GM23338 (cell line): Measurements from ENCODE around the gene MPP4. TPM values are rescaled to one million over a fixed set of nuclear protein-coding genes. Genes with fewer than 3 reads are reported as not detected.

Source experiments
- ATAC-seq: fragments of 200-7000 bp; cut with Tn5 transposase; 3 replicates; pipeline ENCODE4 v1.9.1; 2020
- DNase-seq: peaks from one replicate; pipeline ENCODE4 v3.0.0-alpha.2; 2015; ENCODE audit warnings: low spot score
- H2AFZ ChIP-seq: fragments of 200-600 bp; sonication (generic); 2 replicates; pipeline ENCODE4 v1.8.0; 2016; ENCODE audit warnings: antibody characterized with exemption, mild to moderate bottlenecking, moderate library complexity
- H3F3A ChIP-seq: fragments of 200-600 bp; sonication (generic); replicated peaks from 2 replicates; pipeline ENCODE4 v1.8.0; 2017; ENCODE audit warnings: antibody characterized with exemption, mixed run types, low read depth
- H3K27ac ChIP-seq: fragments of 200-600 bp; sonication (generic); 2 replicates; pipeline ENCODE4 v1.6.1; 2016; ENCODE audit warnings: low read depth
- H3K27me3 ChIP-seq: fragments of 200-600 bp; sonication (generic); 2 replicates; pipeline ENCODE4 v1.8.0; 2016; ENCODE audit warnings: mild to moderate bottlenecking, mixed run types, moderate library complexity; ENCODE audit not compliant: insufficient read depth
- H3K36me3 ChIP-seq: fragments of 200-600 bp; sonication (generic); 2 replicates; pipeline ENCODE4 v1.8.0; 2016; ENCODE audit warnings: mild to moderate bottlenecking; ENCODE audit not compliant: insufficient read depth
- H3K4me1 ChIP-seq: fragments of 200-600 bp; sonication (generic); 2 replicates; pipeline ENCODE4 v1.8.0; 2016; ENCODE audit warnings: mild to moderate bottlenecking, moderate library complexity; ENCODE audit not compliant: insufficient read depth
- H3K4me2 ChIP-seq: fragments of 200-600 bp; sonication (generic); 2 replicates; pipeline ENCODE4 v1.7.1; 2017; ENCODE audit warnings: mixed run types
- H3K4me3 ChIP-seq: fragments of 200-600 bp; sonication (generic); 2 replicates; pipeline ENCODE4 v1.6.1; 2016; ENCODE audit warnings: mixed run types
- H3K79me2 ChIP-seq: fragments of 200-600 bp; sonication (generic); replicated peaks from 2 replicates; pipeline ENCODE4 v1.8.0; 2017; ENCODE audit warnings: mild to moderate bottlenecking; ENCODE audit not compliant: insufficient read depth
- H3K9me2 ChIP-seq: fragments of 200-600 bp; sonication (generic); 2 replicates; pipeline ENCODE4 v1.8.0; 2017; ENCODE audit not compliant: insufficient read depth
- H4K20me1 ChIP-seq: fragments of 200-600 bp; sonication (generic); replicated peaks from 2 replicates; pipeline ENCODE4 v1.8.0; 2017; ENCODE audit warnings: mild to moderate bottlenecking; ENCODE audit not compliant: insufficient read depth
- H3K27ac Mint-ChIP-seq: 2 replicates; pipeline ENCODE4 v1.8.0; 2020; ENCODE audit warnings: inconsistent platforms, mild to moderate bottlenecking, moderate library complexity, mixed read lengths
- H3K27me3 Mint-ChIP-seq: 3 replicates; pipeline ENCODE4 v1.8.0; 2022; ENCODE audit warnings: low read depth, mild to moderate bottlenecking, moderate library complexity, mixed read lengths, inconsistent platforms; ENCODE audit not compliant: insufficient read depth, poor library complexity
- H3K36me3 Mint-ChIP-seq: 3 replicates; pipeline ENCODE4 v1.8.0; 2021; ENCODE audit warnings: low read depth, mild to moderate bottlenecking, inconsistent platforms, moderate library complexity, mixed read lengths
- H3K4me1 Mint-ChIP-seq: 3 replicates; pipeline ENCODE4 v1.8.0; 2020; ENCODE audit warnings: mild to moderate bottlenecking, inconsistent platforms, mixed read lengths
- H3K4me3 Mint-ChIP-seq: 3 replicates; pipeline ENCODE4 v1.8.0; 2021; ENCODE audit warnings: moderate library complexity, mild to moderate bottlenecking, inconsistent platforms, mixed read lengths
- H3K9me3 Mint-ChIP-seq: 3 replicates; pipeline ENCODE4 v1.8.0; 2020; ENCODE audit warnings: moderate library complexity, mild to moderate bottlenecking, inconsistent platforms, mixed read lengths
- EZH2 ChIP-seq: fragments of 200-600 bp; sonication (generic); IDR thresholded peaks from one replicate; pipeline ENCODE4 v1.8.0; 2017; ENCODE audit warnings: antibody characterized with exemption, mild to moderate bottlenecking, low read depth; ENCODE audit not compliant: unreplicated experiment
- EZH2phosphoT487 ChIP-seq: fragments of 200-600 bp; sonication (generic); IDR thresholded peaks from one replicate; pipeline ENCODE4 v1.8.1; 2018; ENCODE audit warnings: antibody characterized with exemption; ENCODE audit not compliant: unreplicated experiment
- JUNB ChIP-seq: IDR thresholded peaks from one replicate; pipeline ENCODE4 v1.6.1; 2016; ENCODE audit warnings: antibody characterized with exemption; ENCODE audit not compliant: unreplicated experiment
- NANOG ChIP-seq: IDR thresholded peaks from 2 replicates; pipeline ENCODE4 v1.6.1; 2016; ENCODE audit warnings: antibody characterized with exemption, borderline replicate concordance
- POLR2AphosphoS5 ChIP-seq: IDR thresholded peaks from 2 replicates; pipeline ENCODE4 v1.6.1; 2016; ENCODE audit warnings: antibody characterized with exemption, low read depth
- ZNF114 ChIP-seq: fragments of 250-450 bp; sonication (Bioruptor Pico); IDR thresholded peaks from 2 replicates; pipeline ENCODE4 v1.5.0; 2020; ENCODE audit warnings: mild to moderate bottlenecking, moderate library complexity
- ZNF331 ChIP-seq: fragments of 250-450 bp; sonication (Bioruptor Pico); IDR thresholded peaks from 2 replicates; pipeline ENCODE4 v1.5.0; 2020; ENCODE audit warnings: low read depth, mild to moderate bottlenecking, moderate library complexity
- polyA plus RNA-seq: library from polyadenylated mRNA; unstranded; fragments of >200 nt; fragmentation: Nextera tagmentation; extraction: Ambion mirVana; gene quantifications from 2 replicates; pipeline ENCODE4 v1.2.1, GENCODE V29; 2016
- total RNA-seq: library from RNA; depleted of rRNA; stranded (reverse); fragments of >200 nt; shearing (Covaris generic); gene quantifications from 2 replicates; pipeline ENCODE4 v1.2.3, GENCODE V29; 2014
- TF ChIP-seq, protein P1 (sequence below): IDR thresholded peaks from 2 replicates; pipeline ENCODE4 v1.6.1; 2016; ENCODE audit warnings: antibody characterized with exemption
- TF ChIP-seq, protein P2 (sequence below), 2 experiments: fragments of 200-600 bp in 1 of 2; sonication (generic) in 1 of 2; conservative IDR thresholded peaks; 2 replicates each; pipeline versions ENCODE4 v1.5.1 to v1.6.1; 2016 to 2017; ENCODE audit warnings: antibody characterized with exemption in 2 of 2, low read depth in 2 of 2, mild to moderate bottlenecking in 2 of 2, moderate library complexity in 1 of 2
- TF ChIP-seq, protein P3 (sequence below): IDR thresholded peaks from one replicate; pipeline ENCODE4 v1.6.1; 2018; ENCODE audit warnings: antibody characterized with exemption; ENCODE audit not compliant: unreplicated experiment
- TF ChIP-seq, protein P4 (sequence below): fragments of 250-450 bp; sonication (Bioruptor Pico); IDR thresholded peaks from 2 replicates; pipeline ENCODE4 v1.5.0; 2020; ENCODE audit warnings: mild to moderate bottlenecking, moderate library complexity

MPP4 gene
- total and polyA plus RNA-seq, 2 experiments from 2014 or later: not detected

DNA sequence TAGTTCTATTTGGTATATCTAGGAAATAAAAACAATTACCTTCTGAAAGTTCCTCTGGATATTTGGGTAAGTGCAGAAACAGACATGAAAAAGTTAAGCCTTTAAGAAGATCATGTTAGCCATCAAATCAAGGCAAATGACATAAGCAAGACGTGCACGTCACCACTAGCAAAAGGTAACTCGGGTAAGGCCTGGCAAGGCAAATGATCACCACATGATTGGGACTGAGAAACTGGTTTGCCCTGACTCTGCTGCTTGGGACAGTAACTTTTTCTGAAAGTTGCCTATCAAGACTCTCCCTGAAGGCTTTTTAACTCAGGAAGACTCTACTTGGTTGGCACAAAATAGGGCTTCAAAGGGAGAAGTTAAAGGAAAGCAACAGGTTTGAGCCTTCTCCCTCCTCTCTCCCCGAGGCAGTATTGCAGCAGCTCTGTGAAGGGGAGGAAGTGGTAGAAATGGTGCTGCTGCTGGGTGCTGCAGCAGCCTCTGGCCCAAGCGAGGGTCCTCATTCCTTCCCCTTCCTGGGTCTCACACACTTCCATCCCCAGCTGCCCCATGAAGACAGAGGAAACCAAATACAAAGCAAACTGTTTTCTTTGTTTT is 38.0 kb downstream of the MPP4 start:
- no peaks in the 10 kb centered on the region for H3K36me3 ChIP-seq
- no peak overlapping the region for H3K27ac ChIP-seq
- H3K27me3 Mint-ChIP-seq: peaks cover 5% of the 10 kb centered on the region
- no peak overlapping the region for H3K4me3 Mint-ChIP-seq
- no peak overlapping the region for H3K27ac Mint-ChIP-seq
- H3K4me3 ChIP-seq: no peak overlapping the region
- H3K36me3 Mint-ChIP-seq: no peaks in the 10 kb centered on the region
- TF ChIP-seq ZNF114 (no peak), NANOG (no peak), POLR2AphosphoS5 (no peak), EZH2 (no peak), ZNF331 (CRISPR knock-in tag) (no peak), JUNB (no peak), EZH2phosphoT487 (no peak)
- TF ChIP-seq, protein P1, sequence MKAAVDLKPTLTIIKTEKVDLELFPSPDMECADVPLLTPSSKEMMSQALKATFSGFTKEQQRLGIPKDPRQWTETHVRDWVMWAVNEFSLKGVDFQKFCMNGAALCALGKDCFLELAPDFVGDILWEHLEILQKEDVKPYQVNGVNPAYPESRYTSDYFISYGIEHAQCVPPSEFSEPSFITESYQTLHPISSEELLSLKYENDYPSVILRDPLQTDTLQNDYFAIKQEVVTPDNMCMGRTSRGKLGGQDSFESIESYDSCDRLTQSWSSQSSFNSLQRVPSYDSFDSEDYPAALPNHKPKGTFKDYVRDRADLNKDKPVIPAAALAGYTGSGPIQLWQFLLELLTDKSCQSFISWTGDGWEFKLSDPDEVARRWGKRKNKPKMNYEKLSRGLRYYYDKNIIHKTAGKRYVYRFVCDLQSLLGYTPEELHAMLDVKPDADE: no peak
- TF ChIP-seq, protein P2, sequence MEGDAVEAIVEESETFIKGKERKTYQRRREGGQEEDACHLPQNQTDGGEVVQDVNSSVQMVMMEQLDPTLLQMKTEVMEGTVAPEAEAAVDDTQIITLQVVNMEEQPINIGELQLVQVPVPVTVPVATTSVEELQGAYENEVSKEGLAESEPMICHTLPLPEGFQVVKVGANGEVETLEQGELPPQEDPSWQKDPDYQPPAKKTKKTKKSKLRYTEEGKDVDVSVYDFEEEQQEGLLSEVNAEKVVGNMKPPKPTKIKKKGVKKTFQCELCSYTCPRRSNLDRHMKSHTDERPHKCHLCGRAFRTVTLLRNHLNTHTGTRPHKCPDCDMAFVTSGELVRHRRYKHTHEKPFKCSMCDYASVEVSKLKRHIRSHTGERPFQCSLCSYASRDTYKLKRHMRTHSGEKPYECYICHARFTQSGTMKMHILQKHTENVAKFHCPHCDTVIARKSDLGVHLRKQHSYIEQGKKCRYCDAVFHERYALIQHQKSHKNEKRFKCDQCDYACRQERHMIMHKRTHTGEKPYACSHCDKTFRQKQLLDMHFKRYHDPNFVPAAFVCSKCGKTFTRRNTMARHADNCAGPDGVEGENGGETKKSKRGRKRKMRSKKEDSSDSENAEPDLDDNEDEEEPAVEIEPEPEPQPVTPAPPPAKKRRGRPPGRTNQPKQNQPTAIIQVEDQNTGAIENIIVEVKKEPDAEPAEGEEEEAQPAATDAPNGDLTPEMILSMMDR (conservative IDR thresholded peaks at IDR 0.05; ENCODE audit: low read depth in 2 of 2): no peak
- TF ChIP-seq, protein P3, sequence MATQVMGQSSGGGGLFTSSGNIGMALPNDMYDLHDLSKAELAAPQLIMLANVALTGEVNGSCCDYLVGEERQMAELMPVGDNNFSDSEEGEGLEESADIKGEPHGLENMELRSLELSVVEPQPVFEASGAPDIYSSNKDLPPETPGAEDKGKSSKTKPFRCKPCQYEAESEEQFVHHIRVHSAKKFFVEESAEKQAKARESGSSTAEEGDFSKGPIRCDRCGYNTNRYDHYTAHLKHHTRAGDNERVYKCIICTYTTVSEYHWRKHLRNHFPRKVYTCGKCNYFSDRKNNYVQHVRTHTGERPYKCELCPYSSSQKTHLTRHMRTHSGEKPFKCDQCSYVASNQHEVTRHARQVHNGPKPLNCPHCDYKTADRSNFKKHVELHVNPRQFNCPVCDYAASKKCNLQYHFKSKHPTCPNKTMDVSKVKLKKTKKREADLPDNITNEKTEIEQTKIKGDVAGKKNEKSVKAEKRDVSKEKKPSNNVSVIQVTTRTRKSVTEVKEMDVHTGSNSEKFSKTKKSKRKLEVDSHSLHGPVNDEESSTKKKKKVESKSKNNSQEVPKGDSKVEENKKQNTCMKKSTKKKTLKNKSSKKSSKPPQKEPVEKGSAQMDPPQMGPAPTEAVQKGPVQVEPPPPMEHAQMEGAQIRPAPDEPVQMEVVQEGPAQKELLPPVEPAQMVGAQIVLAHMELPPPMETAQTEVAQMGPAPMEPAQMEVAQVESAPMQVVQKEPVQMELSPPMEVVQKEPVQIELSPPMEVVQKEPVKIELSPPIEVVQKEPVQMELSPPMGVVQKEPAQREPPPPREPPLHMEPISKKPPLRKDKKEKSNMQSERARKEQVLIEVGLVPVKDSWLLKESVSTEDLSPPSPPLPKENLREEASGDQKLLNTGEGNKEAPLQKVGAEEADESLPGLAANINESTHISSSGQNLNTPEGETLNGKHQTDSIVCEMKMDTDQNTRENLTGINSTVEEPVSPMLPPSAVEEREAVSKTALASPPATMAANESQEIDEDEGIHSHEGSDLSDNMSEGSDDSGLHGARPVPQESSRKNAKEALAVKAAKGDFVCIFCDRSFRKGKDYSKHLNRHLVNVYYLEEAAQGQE: no peak
- TF ChIP-seq, protein P4, sequence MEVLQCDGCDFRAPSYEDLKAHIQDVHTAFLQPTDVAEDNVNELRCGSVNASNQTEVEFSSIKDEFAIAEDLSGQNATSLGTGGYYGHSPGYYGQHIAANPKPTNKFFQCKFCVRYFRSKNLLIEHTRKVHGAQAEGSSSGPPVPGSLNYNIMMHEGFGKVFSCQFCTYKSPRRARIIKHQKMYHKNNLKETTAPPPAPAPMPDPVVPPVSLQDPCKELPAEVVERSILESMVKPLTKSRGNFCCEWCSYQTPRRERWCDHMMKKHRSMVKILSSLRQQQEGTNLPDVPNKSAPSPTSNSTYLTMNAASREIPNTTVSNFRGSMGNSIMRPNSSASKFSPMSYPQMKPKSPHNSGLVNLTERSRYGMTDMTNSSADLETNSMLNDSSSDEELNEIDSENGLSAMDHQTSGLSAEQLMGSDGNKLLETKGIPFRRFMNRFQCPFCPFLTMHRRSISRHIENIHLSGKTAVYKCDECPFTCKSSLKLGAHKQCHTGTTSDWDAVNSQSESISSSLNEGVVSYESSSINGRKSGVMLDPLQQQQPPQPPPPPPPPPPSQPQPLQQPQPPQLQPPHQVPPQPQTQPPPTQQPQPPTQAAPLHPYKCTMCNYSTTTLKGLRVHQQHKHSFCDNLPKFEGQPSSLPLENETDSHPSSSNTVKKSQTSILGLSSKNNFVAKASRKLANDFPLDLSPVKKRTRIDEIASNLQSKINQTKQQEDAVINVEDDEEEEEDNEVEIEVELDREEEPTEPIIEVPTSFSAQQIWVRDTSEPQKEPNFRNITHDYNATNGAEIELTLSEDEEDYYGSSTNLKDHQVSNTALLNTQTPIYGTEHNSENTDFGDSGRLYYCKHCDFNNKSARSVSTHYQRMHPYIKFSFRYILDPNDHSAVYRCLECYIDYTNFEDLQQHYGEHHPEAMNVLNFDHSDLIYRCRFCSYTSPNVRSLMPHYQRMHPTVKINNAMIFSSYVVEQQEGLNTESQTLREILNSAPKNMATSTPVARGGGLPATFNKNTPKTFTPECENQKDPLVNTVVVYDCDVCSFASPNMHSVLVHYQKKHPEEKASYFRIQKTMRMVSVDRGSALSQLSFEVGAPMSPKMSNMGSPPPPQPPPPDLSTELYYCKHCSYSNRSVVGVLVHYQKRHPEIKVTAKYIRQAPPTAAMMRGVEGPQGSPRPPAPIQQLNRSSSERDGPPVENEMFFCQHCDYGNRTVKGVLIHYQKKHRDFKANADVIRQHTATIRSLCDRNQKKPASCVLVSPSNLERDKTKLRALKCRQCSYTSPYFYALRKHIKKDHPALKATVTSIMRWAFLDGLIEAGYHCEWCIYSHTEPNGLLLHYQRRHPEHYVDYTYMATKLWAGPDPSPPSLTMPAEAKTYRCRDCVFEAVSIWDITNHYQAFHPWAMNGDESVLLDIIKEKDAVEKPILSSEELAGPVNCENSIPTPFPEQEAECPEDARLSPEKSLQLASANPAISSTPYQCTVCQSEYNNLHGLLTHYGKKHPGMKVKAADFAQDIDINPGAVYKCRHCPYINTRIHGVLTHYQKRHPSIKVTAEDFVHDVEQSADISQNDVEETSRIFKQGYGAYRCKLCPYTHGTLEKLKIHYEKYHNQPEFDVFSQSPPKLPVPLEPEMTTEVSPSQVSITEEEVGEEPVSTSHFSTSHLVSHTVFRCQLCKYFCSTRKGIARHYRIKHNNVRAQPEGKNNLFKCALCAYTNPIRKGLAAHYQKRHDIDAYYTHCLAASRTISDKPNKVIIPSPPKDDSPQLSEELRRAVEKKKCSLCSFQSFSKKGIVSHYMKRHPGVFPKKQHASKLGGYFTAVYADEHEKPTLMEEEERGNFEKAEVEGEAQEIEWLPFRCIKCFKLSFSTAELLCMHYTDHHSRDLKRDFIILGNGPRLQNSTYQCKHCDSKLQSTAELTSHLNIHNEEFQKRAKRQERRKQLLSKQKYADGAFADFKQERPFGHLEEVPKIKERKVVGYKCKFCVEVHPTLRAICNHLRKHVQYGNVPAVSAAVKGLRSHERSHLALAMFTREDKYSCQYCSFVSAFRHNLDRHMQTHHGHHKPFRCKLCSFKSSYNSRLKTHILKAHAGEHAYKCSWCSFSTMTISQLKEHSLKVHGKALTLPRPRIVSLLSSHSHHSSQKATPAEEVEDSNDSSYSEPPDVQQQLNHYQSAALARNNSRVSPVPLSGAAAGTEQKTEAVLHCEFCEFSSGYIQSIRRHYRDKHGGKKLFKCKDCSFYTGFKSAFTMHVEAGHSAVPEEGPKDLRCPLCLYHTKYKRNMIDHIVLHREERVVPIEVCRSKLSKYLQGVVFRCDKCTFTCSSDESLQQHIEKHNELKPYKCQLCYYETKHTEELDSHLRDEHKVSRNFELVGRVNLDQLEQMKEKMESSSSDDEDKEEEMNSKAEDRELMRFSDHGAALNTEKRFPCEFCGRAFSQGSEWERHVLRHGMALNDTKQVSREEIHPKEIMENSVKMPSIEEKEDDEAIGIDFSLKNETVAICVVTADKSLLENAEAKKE (CRISPR knock-in tag): no peak
- H3K27me3 ChIP-seq: no peaks in the 10 kb centered on the region
- H3K4me1 Mint-ChIP-seq: peaks cover 10% of the 10 kb centered on the region; the same call in 2 of the 3 replicates
- no peaks in the 10 kb centered on the region for H3F3A ChIP-seq
- DNase-seq: peak; percentile 7
- H3K79me2 ChIP-seq: no peaks in the 10 kb centered on the region
- H3K9me3 Mint-ChIP-seq: no peaks in the 10 kb centered on the region
- H3K4me1 ChIP-seq: no peaks in the 10 kb centered on the region
- H4K20me1 ChIP-seq: no peaks in the 10 kb centered on the region
- ATAC-seq: peak; percentile 41
- no peaks in the 10 kb centered on the region for H3K9me2 ChIP-seq
- peak overlapping the region; percentile 94 for H2AFZ ChIP-seq
- no peak overlapping the region for H3K4me2 ChIP-seq
